Measurements from ENCODE around the gene MAPRE2. TPM values are rescaled to one million over a fixed set of nuclear protein-coding genes. Genes with fewer than 3 reads are reported as not detected.
"Not testable (repeated sequence)": the region's sequence is repeated elsewhere in the genome, so short reads cannot be mapped to it uniquely, and the experiment has no call there.

Gene MAPRE2
- total RNA-seq, 1 donor from 2014 or later = 14.8 TPM

GRCh38 chr18:35144698-35145097 lies 103.5 kb downstream of the MAPRE2 start:
- no peak for TF ChIP-seq CTCF (conservative IDR thresholded peaks at IDR 0.05; ENCODE audit: low read depth, low read length)
- no peak overlapping the region for H3K4me3 ChIP-seq (ENCODE audit: low read depth, low read length)
- no peak for DNase-seq (ENCODE audit: low read depth)

GRCh38 chr18:35150195-35150594 lies 109.0 kb downstream of the MAPRE2 start:
- DNase-seq (ENCODE audit: low read depth); H3K4me3 ChIP-seq (ENCODE audit: low read depth, low read length): not testable (repeated sequence)

- TF ChIP-seq CTCF (conservative IDR thresholded peaks at IDR 0.05; ENCODE audit: low read depth, low read length) = no peak
- no peak overlapping the region for H3K4me3 ChIP-seq (ENCODE audit: low read depth, low read length)
- DNase-seq (ENCODE audit: low read depth) = no peak
These were observed 112.5 kb downstream of the MAPRE2 start for GRCh38 chr18:35153609-35154272.

GRCh38 chr18:35155398-35156117 lies 114.3 kb downstream of the MAPRE2 start:
- DNase-seq (ENCODE audit: low read depth) = no peak
- H3K4me3 ChIP-seq (ENCODE audit: low read depth, low read length) = no peak overlapping the region
- no peak for TF ChIP-seq CTCF (conservative IDR thresholded peaks at IDR 0.05; ENCODE audit: low read depth, low read length)

GRCh38 chr18:35157181-35157580 lies 116.0 kb downstream of the MAPRE2 start:
- no peak overlapping the region for H3K4me3 ChIP-seq (ENCODE audit: low read depth, low read length)
- no peak for TF ChIP-seq CTCF (conservative IDR thresholded peaks at IDR 0.05; ENCODE audit: low read depth, low read length)
- no peak for DNase-seq (ENCODE audit: low read depth)

- no peak overlapping the region for H3K4me3 ChIP-seq (ENCODE audit: low read depth, low read length)
- no peak for DNase-seq (ENCODE audit: low read depth)
- TF ChIP-seq CTCF (conservative IDR thresholded peaks at IDR 0.05; ENCODE audit: low read depth, low read length) = no peak
These were observed 117.7 kb downstream of the MAPRE2 start for GRCh38 chr18:35158728-35159450.

GRCh38 chr18:35159782-35160181 lies 118.6 kb downstream of the MAPRE2 start:
- no peak overlapping the region for H3K4me3 ChIP-seq (ENCODE audit: low read depth, low read length)
- no peak for TF ChIP-seq CTCF (conservative IDR thresholded peaks at IDR 0.05; ENCODE audit: low read depth, low read length)
- no peak for DNase-seq (ENCODE audit: low read depth)
